GM21737 (cell line): ENCODE results near the gene ZBTB7C.

Source experiments
- ATAC-seq: cut with Tn5 transposase; IDR thresholded peaks from one replicate; pipeline ENCODE4 v1.9.1; 2021; ENCODE audit warnings: mild to moderate bottlenecking, moderate library complexity; ENCODE audit not compliant: unreplicated experiment

The ZBTB7C gene

DNA sequence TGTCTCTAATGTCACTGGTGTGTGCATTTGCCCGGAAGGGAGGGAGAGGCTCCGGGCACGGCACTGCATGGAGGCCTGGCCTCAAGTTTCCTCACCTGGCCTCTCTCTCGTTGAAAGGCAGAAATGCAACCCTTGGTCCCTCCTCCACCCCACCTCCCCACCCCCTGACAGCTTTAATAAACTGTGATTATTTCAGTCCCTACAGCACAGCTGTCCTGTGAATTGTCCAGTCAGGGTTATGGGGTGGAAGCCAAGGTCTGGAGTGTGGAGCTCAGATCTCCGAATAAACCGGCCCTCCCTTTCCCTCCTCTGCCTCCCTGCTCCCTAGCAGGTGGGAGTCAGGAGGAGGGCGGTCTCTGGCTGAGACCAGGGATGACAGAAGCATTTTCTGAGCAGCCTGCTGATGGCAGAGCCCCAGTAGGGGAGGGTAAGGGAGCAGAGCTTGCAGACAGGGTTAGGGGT is 279.5 kb downstream of the ZBTB7C start:
- no peak for ATAC-seq

DNA sequence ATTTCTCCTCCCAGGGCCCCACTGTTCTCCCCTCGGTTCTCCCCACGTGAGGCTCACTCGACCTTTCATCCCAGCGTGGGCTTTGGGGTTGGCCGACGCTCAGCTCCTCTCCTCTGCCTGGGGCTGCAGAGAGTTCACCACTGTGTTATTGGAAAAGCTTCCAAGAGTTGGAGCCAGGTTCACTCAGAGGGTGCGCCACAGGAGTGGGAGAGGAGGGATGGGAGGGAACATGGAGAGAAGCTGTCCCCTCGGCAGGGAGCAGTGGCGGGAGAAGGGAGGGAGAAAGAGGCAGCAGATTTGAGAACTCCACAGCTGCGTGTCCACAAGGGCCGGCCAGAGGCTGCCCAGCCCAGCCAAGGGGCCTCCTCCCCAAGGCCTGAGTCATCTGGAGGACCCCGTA is 281.6 kb downstream of the ZBTB7C start:
- ATAC-seq: no peak

DNA sequence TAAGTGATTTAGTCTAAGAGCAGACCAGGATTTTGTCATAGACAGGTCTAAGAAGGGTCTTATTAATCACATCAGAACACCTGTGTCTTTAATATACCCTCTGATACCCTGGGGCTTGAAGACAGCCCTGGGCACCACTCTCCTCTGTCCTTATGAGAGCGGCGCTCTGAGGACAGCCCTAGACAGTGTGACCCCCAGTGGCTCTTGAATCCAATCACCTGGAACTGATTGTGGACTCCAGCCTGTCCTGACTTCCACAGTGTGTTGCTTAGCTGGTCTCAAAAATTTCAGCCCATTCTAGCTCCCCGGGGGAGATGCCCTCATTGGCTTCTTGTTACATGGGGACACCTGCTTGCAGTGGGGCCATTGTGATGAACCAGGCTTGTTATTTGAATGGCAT is 282.9 kb downstream of the ZBTB7C start:
- ATAC-seq: no peak

DNA sequence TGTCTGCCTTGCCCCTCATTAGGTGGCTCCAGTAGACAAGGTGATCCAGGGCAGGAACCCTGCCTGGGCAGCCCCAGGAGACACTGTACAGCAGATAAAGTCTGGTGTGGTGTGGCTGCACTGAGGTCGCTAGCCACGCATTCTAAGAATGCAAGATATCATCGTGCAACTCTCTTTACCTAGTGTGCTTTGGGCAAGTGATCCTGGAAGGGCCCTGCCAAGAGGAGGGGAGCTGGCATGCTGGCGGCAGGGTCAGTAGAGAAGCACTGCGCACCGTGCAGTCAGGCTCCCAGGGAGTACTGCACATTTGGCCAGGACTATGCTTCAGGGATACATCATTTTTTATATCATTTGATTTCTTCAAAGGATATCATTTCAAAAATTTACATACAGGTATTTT is 283.5 kb downstream of the ZBTB7C start:
- no peak for ATAC-seq

DNA sequence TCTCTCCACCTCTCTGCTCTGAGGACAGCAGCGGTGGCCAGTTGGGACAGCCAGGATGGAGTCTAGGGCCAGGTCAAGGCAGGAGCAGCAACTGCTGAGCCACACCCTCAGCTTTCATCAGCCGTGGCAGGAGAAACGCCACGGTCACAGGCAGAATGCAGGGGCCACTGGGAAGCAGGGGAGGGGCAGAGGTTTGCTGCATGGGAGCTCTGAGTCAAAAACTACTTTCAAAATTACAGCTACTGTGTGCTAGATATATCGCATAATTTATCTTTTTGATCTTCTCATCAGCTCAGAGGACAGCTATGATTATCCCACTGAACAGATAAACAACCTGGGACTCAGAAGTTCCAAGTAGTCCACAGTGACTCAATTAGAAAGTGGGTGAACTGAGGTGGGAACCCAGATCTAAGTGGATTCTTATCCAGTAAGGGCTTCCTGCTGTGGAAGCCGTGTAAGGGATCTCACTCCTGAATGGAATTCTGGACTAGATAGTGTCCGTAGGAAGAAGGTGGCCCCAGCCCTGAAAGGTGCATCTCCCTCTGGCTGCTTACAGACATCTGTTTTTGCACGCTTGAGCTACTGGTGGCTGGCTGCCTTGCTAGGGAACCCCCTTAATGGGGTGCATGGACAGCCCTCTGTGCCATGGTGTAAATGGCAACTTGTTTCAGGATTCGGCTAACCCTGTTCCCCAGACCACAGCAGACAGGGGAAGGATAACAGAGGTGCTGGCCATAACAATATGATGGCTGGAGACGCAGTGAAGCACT is 284.1 kb downstream of the ZBTB7C start:
- no peak for ATAC-seq

DNA sequence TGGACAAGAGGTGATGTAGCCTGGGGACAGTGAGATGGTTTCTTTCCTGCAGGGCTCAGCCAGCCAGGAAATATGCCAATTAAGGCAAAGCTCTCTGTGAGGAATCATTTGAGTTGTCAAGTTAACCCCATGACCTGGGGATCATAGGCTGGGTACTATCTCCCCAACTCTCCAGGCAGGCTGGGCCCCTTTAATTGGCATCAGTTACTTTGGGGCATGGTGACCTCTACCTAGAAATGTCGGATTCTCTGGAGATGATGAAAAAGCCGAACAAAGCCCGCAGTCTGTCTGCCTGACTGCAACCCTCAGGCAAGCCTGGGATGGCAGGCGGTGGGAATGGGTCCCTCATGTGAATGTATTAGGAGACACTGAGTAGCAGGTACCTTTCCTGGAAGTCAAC is 285.2 kb downstream of the ZBTB7C start:
- ATAC-seq: no peak

DNA sequence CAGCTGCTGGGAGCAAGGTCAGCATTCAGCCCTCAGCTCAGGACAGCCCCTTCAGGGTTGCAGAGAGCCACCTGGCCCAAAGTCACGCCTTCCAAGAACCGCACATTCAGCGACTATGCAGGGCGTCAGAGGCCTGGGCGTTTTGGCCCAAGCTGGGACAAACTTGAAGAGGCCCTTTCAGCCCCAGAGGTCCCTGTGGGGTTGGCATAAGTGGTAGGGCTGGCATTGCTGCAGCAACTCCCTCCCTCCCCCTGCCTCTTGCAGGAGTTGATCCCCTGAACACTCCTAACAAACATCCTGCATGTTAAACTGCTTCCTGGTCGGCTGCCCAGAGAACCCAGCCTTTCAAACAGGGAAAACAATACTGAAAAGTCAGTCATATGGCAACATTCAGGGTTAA is 285.9 kb downstream of the ZBTB7C start:
- ATAC-seq: no peak

DNA sequence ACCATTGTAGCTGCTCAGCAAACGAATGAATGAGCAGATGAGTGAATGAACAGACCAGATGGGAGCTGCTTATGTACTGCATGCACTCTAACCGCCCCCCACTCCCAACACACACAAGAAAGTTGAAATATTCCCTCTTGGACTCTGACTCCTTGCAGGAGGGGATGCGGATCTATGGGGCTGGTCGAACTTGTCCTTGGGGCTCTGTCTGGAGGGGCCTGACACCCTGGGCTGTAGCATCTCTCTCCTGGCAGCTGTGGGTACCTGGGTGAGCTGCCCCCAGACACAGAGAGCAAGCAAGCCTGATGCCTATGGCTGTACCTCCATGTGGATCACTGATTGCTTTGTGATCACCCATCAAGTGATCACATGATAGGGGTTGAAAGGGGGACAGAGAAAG is 286.4 kb downstream of the ZBTB7C start:
- ATAC-seq: no peak

DNA sequence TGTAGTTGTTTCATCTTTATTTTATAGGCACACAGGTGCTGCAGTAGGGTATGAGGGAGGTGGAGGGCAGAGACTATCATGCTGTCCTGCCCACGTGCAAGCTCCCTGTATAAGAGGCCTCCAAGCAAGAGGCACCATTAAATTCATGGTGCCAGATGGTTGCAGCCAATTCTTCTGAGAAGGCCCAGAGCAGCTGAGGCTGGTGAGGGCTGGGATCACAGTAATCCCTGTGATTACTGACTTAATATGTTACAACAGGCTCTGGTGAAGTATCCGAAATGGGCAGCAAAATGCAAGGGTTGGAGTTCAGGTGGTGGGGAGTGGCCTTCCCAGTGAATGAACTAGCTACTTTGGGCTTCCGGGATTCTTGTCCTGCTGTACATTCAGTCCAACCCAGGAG is 286.8 kb downstream of the ZBTB7C start:
- ATAC-seq: no peak

DNA sequence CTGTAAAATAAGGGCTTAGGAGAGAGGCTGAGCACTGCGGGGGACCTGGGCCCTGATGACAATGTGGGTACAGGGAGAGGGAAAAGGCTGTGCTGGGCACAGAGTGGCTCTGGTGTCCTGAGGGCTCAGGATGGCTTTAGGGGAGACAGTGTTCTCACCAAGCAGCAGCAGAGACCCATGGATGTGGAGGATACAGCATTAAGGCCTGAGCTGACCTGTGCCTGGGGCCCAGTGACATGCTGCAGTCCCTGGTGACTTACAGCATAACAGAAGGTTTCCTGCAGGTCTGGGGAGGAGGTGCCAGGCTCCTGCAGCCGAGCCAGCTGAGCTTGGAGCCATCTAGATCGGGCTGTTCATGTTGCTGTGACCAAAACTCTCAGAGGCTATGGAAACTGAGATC is 287.4 kb downstream of the ZBTB7C start:
- ATAC-seq: no peak

DNA sequence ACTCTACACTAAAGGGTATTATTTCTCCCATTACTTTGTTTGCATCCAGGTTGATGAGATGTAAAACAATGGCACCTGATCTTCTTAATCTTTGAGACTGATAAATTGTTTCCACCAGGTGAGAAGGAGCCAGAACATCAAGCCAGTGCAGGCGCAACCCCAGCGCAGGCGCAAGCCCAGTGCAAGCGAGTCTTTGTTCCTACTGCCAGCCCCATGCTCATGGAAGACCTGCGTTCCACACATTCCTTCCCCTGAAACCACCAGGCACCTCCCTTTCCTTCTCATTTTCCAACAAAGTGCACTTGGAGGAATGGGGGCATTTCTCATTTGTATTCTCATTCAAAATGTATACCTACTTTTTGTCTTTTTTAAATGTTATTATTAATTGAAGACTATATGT is 290.0 kb downstream of the ZBTB7C start:
- no peak for ATAC-seq

DNA sequence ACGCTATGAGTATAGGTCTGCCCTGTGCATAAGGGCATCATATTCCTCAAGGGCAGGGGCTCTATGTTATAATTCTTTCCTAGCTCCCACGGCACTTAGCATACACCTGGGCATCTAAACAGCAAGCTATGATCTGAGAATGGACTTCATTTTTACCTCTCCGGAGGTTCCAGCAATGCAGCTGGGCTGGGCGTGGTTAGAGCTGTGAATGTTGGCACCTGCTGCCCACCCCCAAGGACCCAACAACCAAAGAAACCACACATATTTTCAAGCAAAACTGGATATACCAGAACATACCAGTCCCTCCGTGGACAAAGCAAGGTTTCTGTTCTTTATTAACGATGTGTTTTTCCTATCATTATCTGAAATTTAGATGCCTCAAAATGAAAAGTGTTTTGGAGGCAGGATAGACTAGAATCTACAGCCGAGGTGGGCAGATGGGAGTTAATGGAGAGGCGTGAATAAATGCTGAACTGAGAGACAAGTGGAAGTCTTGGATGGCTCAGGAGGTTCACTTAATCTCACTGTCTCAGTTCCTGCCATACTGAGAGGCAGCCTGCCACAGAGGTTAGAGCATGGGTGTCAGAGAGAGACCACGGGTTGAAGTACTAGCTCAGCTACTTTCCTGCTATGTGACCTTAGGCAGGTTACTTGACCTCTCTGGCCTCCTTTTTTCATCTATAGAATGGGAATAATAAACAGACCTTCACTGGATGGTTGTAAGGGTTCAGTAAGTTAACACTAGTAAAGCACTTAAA is 292.1 kb downstream of the ZBTB7C start:
- no peak for ATAC-seq

DNA sequence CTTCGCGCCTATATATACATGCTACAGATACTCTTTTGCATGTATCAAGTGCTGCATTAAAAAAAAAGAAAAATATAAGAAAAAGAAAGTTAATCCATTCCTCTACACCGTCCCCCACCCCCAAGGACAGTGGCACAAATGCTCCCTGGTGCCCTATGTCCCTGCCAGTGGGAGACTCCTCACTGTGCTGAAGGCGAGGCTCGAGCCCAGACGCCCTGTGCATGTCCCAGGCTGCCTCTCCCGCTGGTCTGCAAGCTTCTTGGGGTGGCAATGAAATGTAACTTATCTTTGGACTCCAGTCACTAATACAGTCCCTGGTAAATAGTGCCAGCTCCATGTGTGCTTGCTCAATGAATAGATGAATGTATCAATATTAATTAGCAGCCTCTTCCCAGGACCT is 293.2 kb downstream of the ZBTB7C start:
- ATAC-seq: no peak

DNA sequence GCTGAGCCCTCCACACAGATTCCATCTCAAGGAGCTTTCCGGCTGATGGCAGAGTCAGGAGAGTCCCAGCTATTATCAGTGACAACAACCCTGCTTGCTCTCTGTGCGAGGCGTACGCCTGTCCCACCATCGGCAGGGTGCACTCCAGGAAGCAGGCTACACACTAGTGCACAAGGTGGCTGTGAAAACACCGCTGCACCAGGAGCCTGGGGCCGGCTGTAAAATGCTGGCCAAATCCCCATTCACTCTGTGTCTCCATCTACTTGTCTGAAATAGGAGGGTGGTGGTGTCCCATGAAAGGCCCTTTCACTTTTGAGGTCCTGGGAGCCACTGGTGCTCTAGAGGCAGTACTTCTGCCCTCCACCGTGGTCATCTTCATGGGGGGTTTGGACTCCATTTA is 295.5 kb downstream of the ZBTB7C start:
- no peak for ATAC-seq

DNA sequence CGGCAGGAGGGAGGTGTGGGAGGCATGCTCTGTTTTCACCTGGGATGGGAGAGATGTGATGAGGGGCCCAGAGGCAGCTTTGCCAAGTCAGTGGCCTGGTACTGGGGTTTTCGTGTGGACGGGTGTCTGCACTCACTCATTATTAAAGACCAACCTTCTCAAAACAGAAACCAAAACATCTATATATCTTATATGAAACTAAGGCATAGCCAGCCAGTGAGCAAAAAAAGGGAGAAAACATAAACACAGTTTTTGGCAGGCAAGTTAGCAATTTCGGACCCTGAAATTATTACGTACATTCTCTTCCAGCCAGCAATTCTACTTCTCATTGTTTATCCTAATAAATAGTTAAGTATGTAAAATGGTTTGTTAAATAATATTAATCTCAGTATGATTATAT is 297.6 kb downstream of the ZBTB7C start:
- no peak for ATAC-seq

DNA sequence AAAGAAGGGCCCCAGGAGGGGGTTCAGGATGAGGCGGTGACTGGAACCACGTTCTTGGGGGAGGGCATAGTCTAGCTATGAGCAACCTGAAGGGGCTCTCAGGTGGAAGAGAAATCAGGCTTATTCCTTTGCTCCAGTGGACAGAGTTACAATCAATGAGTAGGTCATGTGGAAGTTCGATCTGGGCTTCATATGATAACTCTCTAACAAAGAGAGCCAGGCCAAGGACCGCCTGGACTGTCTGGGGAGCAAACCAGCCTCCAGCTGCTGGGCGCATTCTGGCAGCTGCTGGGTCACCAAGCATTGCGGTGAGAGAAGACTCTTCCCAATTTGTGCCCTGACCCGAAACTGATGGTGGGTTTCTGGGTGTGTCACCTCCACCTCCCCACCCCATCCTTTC is 298.4 kb downstream of the ZBTB7C start:
- ATAC-seq: no peak

DNA sequence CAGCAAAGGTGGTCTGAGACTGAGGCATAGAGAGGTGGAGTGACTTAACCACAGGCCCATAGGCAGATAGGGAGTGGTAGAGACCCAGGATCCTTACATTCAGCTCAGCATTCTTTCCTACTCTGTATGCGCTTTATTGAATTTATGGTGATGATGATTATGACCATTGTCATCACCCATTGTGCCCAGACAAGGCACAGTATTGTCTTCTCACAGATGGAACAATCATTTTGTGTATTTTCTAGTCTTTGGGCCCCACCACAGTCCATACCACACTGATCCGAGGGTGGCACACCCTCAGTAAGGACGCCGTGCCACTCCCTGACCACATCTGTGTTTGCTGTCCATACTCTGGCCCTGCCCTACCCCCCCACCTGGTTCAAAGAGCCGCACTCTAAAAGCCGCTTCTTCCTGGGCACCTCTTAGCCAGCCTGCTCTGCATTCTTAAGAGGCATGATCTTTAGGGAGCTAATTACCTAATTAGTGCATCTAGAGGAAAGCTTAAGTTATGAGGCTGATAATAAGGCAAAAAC is 299.2 kb downstream of the ZBTB7C start:
- ATAC-seq: no peak

DNA sequence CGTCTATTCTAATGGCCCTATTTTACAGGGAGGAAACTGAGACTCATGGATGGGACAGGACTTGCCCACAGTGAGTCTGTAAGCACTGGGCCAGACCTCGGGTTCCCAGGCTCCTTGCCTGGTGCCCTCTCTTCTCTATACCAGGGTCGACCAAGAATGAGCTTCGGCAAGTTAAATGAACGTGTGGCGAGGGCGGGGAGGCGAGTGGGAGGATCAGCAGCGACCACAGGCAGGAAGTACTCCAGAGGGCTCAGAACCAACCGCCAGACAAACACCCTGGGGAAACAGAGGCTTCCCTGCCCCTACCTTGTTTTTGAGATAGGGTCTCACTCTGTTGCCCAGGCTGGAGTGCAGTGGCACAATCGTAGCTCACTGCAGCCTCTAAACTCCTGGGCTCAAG is 301.0 kb downstream of the ZBTB7C start:
- ATAC-seq: no peak

DNA sequence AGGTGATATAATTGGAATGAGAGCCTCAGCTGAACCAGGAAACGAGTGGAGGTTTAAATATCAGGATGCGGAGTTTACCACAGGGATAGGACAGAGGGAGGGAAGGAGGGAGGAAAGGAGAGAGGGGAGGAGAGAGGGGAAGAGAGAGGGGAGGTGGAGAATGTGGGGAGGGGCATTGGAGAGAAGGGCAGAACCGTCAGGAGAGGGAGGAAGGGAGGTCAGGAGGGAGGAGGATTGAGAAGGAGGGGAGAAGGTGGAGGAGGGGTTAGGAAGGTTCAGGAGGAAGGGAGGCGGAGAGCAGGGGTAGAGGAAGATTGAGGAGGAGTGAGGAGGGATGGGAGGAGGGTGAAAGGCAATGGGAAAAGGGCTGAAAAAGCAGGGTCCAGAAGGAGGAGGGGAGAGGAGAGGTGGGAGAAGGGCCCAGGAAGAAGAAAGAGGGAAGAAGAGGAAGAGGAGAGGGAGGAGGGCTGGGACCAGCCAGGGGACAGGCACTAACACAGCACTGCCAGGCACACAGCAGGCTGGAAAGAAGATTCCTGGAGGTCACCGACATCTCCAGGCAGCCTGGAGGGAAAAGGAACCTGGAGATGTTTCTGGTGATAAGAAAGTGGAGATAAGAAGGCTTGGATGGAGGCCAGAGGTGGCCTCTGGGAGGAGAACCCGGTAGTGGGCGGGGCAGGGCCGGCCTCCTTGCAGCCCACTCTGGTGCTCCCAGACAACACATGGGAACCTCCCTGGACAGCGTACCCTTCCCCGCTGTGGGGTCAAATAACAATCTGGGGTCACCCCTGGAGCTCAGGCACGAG is 302.0 kb downstream of the ZBTB7C start:
- ATAC-seq: no peak

DNA sequence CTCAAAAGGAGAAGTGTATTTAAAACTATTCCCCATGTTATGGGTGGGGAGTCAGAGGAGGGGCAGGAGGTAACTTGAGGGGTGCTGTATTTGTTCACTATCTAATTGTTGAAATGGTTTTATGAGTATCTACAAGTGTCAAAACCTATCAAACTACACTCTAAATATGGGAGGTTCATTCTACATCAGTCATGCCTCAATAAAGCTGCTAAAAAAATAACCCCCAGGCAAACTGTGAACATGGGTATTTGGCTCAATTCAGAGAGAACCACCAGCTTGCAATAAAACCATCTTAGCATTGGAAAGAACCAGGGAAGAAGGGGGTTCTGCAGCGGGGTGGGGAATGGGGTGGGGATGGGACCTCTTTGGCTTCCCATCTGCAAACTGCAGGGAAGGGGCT is 302.7 kb downstream of the ZBTB7C start:
- no peak for ATAC-seq

DNA sequence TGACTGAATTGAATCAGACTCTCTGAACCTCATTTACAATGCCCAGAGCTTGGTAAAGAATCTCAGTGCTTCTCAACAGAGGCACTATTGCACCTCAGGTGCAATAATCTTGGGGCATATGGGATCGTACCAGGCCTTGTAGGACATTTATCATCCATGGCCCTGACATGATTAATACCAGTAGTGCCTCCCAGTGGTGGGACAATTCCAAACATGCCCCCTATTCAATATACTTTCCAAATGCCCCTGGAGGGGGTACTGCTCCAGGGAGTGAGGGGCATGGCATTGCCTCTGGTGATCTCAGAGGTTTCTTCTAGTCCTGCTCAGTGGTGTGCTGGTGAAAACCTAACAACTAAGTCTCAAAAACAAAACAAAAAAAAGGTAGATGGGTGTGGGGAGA is 303.9 kb downstream of the ZBTB7C start:
- ATAC-seq: no peak
